ENCODE data around the gene AKAP7.

Gene AKAP7

GRCh38 chr6:131167773-131168172 is 32.5 kb downstream of the AKAP7 start:
- Histone ChIP-seq H3K9me3 (ENCODE audit: control insufficient read depth, insufficient read depth, low read depth, low read length) (no peaks in the 10 kb centered on the region), H3K27ac (ENCODE audit: extremely low read depth, low read depth, low read length) (no peak overlapping the region), H3K36me3 (ENCODE audit: control insufficient read depth in 2 of 2, insufficient read depth in 1 of 2, low read length in 2 of 2) (peaks cover 0 to 9% of the 10 kb centered on the region in 2 experiments; a peak in 1 of 3 replicates), H3K4me1 (ENCODE audit: control insufficient read depth, insufficient read depth, low read length) (peaks cover 4% of the 10 kb centered on the region; the same call in 1 of the 2 replicates), H3K4me3 (ENCODE audit: low read depth, low read length) (no peak overlapping the region)
- ChIA-PET CTCF (interaction anchor here (0.5 to 4.3 kb wide), 7 partner anchors 15 to 461 kb away, joined by 3 to 23 read pairs (median 3); partner anchors contain the start of gene MED23), POLR2A (no interaction called here)
- TF ChIP-seq KLF1 (tag by site-specific recombination; IDR thresholded peaks at IDR 0.05) (no peak), ZFP37 (tag by site-specific recombination; IDR thresholded peaks at IDR 0.05) (no peak), ZNF654 (tag by site-specific recombination; IDR thresholded peaks at IDR 0.05; ENCODE audit: low read depth) (peak; percentile 34; the same call in 1 of the 2 replicates)

- POLR2A ChIA-PET, result no interaction called here
- H3K27ac ChIP-seq (ENCODE audit: extremely low read depth, low read depth, low read length), result no peak overlapping the region
Observed at GRCh38 chr6:131169613-131170012, 34.3 kb downstream of the AKAP7 start.

GRCh38 chr6:131172222-131172621 is 37.0 kb downstream of the AKAP7 start:
- Histone ChIP-seq H3K4me1 (ENCODE audit: control insufficient read depth, insufficient read depth, low read length) (peaks cover 4% of the 10 kb centered on the region; the same call in 1 of the 2 replicates), H3K9me3 (ENCODE audit: control insufficient read depth, insufficient read depth, low read depth, low read length) (no peaks in the 10 kb centered on the region), H3K27ac (ENCODE audit: extremely low read depth, low read depth, low read length) (no peak overlapping the region), H3K4me3 (ENCODE audit: low read depth, low read length) (no peak overlapping the region), H3K36me3 (ENCODE audit: control insufficient read depth in 2 of 2, insufficient read depth in 1 of 2, low read length in 2 of 2) (peaks cover 0 to 5% of the 10 kb centered on the region in 2 experiments; a peak in 1 of 3 replicates)
- TF ChIP-seq SCRT2 (tag by site-specific recombination; IDR thresholded peaks at IDR 0.05), result peak; percentile 77
- TF ChIP-seq ZNF350 (tag by site-specific recombination; IDR thresholded peaks at IDR 0.05), result no peak
- CTCF ChIA-PET, result interaction anchor here (0.6 kb wide), 1 partner anchor 351 kb away, joined by 4 read pairs; no protein-coding TSS in a partner anchor
- POLR2A ChIA-PET, result no interaction called here

More at GRCh38 chr6:131169613-131170012, 34.3 kb downstream of the AKAP7 start:
- Histone ChIP-seq H3K9me3 (ENCODE audit: control insufficient read depth, insufficient read depth, low read depth, low read length) (no peaks in the 10 kb centered on the region), H3K4me3 (ENCODE audit: low read depth, low read length) (no peak overlapping the region), H3K4me1 (ENCODE audit: control insufficient read depth, insufficient read depth, low read length) (peaks cover 4% of the 10 kb centered on the region; the same call in 1 of the 2 replicates), H3K36me3 (ENCODE audit: control insufficient read depth in 2 of 2, insufficient read depth in 1 of 2, low read length in 2 of 2) (peaks cover 0 to 9% of the 10 kb centered on the region in 2 experiments; a peak in 1 of 3 replicates)
- TF ChIP-seq, protein P1, sequence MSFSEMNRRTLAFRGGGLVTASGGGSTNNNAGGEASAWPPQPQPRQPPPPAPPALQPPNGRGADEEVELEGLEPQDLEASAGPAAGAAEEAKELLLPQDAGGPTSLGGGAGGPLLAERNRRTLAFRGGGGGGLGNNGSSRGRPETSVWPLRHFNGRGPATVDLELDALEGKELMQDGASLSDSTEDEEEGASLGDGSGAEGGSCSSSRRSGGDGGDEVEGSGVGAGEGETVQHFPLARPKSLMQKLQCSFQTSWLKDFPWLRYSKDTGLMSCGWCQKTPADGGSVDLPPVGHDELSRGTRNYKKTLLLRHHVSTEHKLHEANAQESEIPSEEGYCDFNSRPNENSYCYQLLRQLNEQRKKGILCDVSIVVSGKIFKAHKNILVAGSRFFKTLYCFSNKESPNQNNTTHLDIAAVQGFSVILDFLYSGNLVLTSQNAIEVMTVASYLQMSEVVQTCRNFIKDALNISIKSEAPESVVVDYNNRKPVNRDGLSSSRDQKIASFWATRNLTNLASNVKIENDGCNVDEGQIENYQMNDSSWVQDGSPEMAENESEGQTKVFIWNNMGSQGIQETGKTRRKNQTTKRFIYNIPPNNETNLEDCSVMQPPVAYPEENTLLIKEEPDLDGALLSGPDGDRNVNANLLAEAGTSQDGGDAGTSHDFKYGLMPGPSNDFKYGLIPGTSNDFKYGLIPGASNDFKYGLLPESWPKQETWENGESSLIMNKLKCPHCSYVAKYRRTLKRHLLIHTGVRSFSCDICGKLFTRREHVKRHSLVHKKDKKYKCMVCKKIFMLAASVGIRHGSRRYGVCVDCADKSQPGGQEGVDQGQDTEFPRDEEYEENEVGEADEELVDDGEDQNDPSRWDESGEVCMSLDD (tag by site-specific recombination; IDR thresholded peaks at IDR 0.05), result no peak
- no peak for TF ChIP-seq ZNF626 (tag by site-specific recombination; IDR thresholded peaks at IDR 0.05)
- TF ChIP-seq TRIM28 (IDR thresholded peaks at IDR 0.05; ENCODE audit: borderline replicate concordance, low read length), result no peak
- no peak for TF ChIP-seq ZNF24 (tag by site-specific recombination; IDR thresholded peaks at IDR 0.05)
- no peak for TF ChIP-seq ZNF174 (tag by site-specific recombination; IDR thresholded peaks at IDR 0.05)
- TF ChIP-seq ZNF707 (tag by site-specific recombination; IDR thresholded peaks at IDR 0.05), result no peak
- no peak for TF ChIP-seq ZNF501 (tag by site-specific recombination; IDR thresholded peaks at IDR 0.05)
- no peak for TF ChIP-seq SP7 (tag by site-specific recombination; IDR thresholded peaks at IDR 0.05)
- TF ChIP-seq ZNF585B (tag by site-specific recombination; IDR thresholded peaks at IDR 0.05), result no peak
- TF ChIP-seq OVOL3 (tag by site-specific recombination; IDR thresholded peaks at IDR 0.05), result no peak
- TF ChIP-seq ZNF302 (tag by site-specific recombination; IDR thresholded peaks at IDR 0.05; ENCODE audit: low read depth), result no peak
- TF ChIP-seq ZNF274 (IDR thresholded peaks at IDR 0.05; ENCODE audit: low read length), result no peak
- TF ChIP-seq ZNF274 (tag by site-specific recombination; IDR thresholded peaks at IDR 0.05; ENCODE audit: borderline replicate concordance), result no peak
- TF ChIP-seq ZNF792 (tag by site-specific recombination; IDR thresholded peaks at IDR 0.05), result no peak
- CTCF ChIA-PET, result no interaction called here
